Small intestine (tissue), 7 donors: ENCODE results near the gene SPATA9. TPM values are rescaled to one million over a fixed set of nuclear protein-coding genes. Genes with fewer than 3 reads are reported as not detected.
A peak's percentile ranks its signal among the peaks of the same experiment; 100 is the strongest.
"Not testable (repeated sequence)": the region's sequence is repeated elsewhere in the genome, so short reads cannot be mapped to it uniquely, and the experiment has no call there.

ENCODE experiments used
- DNase-seq, 2 donors: peaks; one replicate each; pipeline versions ENCODE4 v3.0.0 to v3.0.0-alpha.2; 2013
- FAIRE-seq: peaks from 2 replicates; lab custom pipeline; 2012; peaks lifted over from hg19 to GRCh38; lab: Jason Lieb, UNC
- H3K27ac ChIP-seq, 3 donors: one replicate each; pipeline ENCODE4 v1.5.1; 2013; ENCODE audit warnings: low read length in 2 of 3, mild to moderate bottlenecking in 2 of 3, control low read depth in 1 of 3, inconsistent platforms in 1 of 3, low read depth in 1 of 3, moderate library complexity in 1 of 3
- H3K27me3 ChIP-seq, 3 donors: one replicate each; pipeline ENCODE4 v1.6.1; 2013; ENCODE audit warnings: low read length in 3 of 3, inconsistent platforms in 1 of 3; ENCODE audit not compliant: control insufficient read depth in 3 of 3, insufficient read depth in 3 of 3
- H3K36me3 ChIP-seq, 3 donors: one replicate each; pipeline ENCODE4 v1.6.1; 2013; ENCODE audit warnings: low read length in 3 of 3, inconsistent platforms in 1 of 3, low read depth in 1 of 3, mild to moderate bottlenecking in 1 of 3, moderate library complexity in 1 of 3; ENCODE audit not compliant: control insufficient read depth in 3 of 3, insufficient read depth in 2 of 3
- H3K4me1 ChIP-seq, 3 donors: one replicate each; pipeline ENCODE4 v1.6.1; 2013; ENCODE audit warnings: low read length in 2 of 3, inconsistent platforms in 1 of 3, low read depth in 1 of 3, mild to moderate bottlenecking in 1 of 3, moderate library complexity in 1 of 3; ENCODE audit not compliant: control insufficient read depth in 3 of 3, insufficient read depth in 2 of 3
- H3K4me3 ChIP-seq, 3 donors: one replicate each; pipeline ENCODE4 v1.5.1; 2013; ENCODE audit warnings: low read length in 3 of 3, control low read depth in 1 of 3, inconsistent platforms in 1 of 3, low read depth in 1 of 3, mild to moderate bottlenecking in 1 of 3, moderate library complexity in 1 of 3
- H3K9me3 ChIP-seq, 2 donors: one replicate each; pipeline ENCODE4 v1.6.1; 2013; ENCODE audit warnings: low read depth in 1 of 2, low read length in 1 of 2; ENCODE audit not compliant: control insufficient read depth in 2 of 2, insufficient read depth in 1 of 2
- WGBS, 3 donors: extraction: QIAGEN DNeasy Blood & Tissue Kit; methylation state at CpG; one replicate each; pipeline ENCODE4 v1.1.7; 2013; 5-methylcytosine and 5-hydroxymethylcytosine counted together
- polyA plus RNA-seq, 4 donors: library from polyadenylated mRNA; stranded (reverse) in 3 of 4; unstranded in 1 of 4; fragments of 200-250 nt in 3 of 4; fragments of 120-200 nt in 1 of 4; gene quantifications; one replicate each; pipeline versions ENCODE4 v1.2.1 to v1.2.3, GENCODE V29; 2013
- donor health status: healthy with polysubstance abuse.
- donor health status: control.
- donor health status: control.
- donor health status: Bipolar disorder and iron deficiency.
- donor health status: healthy.

Gene SPATA9
- polyA plus RNA-seq, 4 donors = 0.24 to 1.0 TPM; not detected in 2

DNA sequence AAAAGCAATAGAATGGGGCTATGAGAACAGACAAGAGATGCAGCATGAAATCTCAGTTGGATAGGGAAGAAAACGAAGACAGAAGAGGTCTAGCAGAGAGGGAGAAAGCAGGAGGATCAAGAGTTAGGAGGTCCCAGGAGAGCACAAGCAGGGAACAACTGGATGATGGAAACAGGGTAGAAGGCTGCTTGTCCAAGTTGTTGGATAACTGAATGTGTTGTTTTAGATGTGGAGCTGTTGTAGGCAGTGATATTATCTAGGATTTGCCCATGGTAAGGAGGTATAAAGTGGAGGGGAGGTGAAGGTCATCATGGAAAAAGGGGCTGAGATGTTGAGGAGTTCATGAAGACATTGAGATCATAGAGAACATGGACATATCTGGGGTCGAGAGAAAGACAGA, 35.9 kb upstream of the SPATA9 start:
- FAIRE-seq = no peak
- H3K27me3 ChIP-seq = no peaks in the 10 kb centered on the region

GRCh38 chr5:95718203-95718602, 35.4 kb upstream of the SPATA9 start:
- Histone ChIP-seq H3K4me1 (peaks cover 2 to 5% (median 3%) of the 10 kb centered on the region in 3 donors), H3K9me3 (peaks cover 0 to 4% of the 10 kb centered on the region in 2 donors), H3K4me3 (no peak overlapping the region), H3K27me3 (no peaks in the 10 kb centered on the region), H3K27ac (no peak overlapping the region), H3K36me3 (no peaks in the 10 kb centered on the region)
- FAIRE-seq (no peak), DNase-seq (no peak)
- WGBS, 3 donors = 59 to 80% (median 60%) methylated on average over 2 of the region's 2 CpGs

More for the DNA sequence above, 35.9 kb upstream of the SPATA9 start:
- WGBS, 3 donors = 83 to 93% (median 83%) methylated on average over 2 of the region's 2 CpGs
- DNase-seq = no peak
- Histone ChIP-seq H3K4me1 (peaks cover 2 to 5% (median 3%) of the 10 kb centered on the region in 3 donors), H3K4me3 (no peak overlapping the region), H3K9me3 (peaks cover 0 to 4% of the 10 kb centered on the region in 2 donors), H3K27ac (no peak overlapping the region), H3K36me3 (no peaks in the 10 kb centered on the region)

DNA sequence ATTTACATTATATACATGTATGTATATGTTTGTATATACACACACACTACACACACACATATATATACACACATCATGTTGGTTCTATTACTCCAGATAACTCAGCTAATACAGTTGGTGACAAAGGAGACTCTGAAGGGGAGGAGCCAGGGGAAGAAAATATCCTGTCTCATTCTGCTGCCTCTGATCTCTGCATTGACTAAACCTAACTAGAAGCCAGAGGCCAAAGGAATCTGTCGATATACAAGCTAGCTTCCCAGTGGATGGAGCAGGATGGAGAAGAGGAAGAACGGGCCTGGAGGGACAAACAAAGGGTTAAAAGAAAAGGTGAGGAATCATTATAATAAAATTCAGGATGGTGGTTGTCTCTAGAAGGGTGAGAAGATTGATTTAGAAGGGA, 34.6 kb upstream of the SPATA9 start:
- FAIRE-seq = no peak
- Histone ChIP-seq H3K4me3 (no peak overlapping the region), H3K36me3 (no peaks in the 10 kb centered on the region), H3K9me3 (peaks cover 0 to 4% of the 10 kb centered on the region in 2 donors), H3K27me3 (no peaks in the 10 kb centered on the region), H3K4me1 (peaks cover 2 to 5% (median 3%) of the 10 kb centered on the region in 3 donors), H3K27ac (no peak overlapping the region)
- 91 to 98% (median 98%) methylated on average over 2 of the region's 2 CpGs for WGBS, 3 donors
- DNase-seq = no peak

GRCh38 chr5:95715799-95716461, 33.1 kb upstream of the SPATA9 start:
- peaks cover 2 to 16% (median 5%) of the 10 kb centered on the region in 3 donors for H3K4me1 ChIP-seq
- WGBS, 3 donors = 82 to 86% (median 82%) methylated on average over 5 of the region's 5 CpGs
- H3K27me3 ChIP-seq = no peaks in the 10 kb centered on the region
- H3K36me3 ChIP-seq = no peaks in the 10 kb centered on the region
- FAIRE-seq = no peak
- H3K4me3 ChIP-seq = no peak overlapping the region
- DNase-seq = no peak
- no peak overlapping the region for H3K27ac ChIP-seq
- peaks cover 0 to 4% of the 10 kb centered on the region in 2 donors for H3K9me3 ChIP-seq

DNA sequence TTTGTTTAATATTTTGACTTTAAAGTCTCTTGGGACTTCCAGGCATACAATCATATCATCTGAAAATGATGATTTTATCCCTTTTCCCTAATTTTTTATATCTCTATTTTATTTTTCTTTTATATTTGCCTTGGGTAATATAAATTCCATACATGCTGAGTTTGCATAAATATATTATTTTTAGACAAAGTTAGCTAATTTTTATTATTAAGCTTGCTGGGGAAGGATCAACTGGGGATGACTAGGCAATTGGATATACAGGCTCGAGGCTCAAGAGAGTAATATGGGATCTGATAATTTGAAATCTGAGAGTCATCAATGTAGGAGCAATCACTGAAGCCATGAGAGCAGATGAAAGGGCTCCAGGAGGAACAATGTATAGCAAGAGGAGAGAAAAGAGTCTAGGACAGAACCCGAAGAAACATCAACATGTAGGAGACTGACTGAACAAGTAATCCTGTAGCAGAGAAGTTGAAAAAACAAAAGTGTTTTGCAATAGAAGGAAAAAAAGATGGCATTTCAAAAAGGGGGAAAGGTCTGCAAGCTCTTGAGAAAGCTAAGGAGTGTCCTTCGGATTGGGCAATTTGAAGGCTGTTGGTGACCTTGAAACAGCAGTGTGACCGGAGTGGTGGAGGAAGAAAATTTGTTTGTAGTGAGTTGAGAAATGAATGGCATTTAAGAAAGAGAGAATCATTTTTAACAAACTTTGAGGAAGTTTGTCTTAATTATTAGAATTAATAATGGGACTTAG, 31.3 kb upstream of the SPATA9 start:
- FAIRE-seq = no peak
- WGBS, 3 donors = 81 to 91% (median 83%) methylated on average over 4 of the region's 4 CpGs
- no peak overlapping the region for H3K4me3 ChIP-seq

DNA sequence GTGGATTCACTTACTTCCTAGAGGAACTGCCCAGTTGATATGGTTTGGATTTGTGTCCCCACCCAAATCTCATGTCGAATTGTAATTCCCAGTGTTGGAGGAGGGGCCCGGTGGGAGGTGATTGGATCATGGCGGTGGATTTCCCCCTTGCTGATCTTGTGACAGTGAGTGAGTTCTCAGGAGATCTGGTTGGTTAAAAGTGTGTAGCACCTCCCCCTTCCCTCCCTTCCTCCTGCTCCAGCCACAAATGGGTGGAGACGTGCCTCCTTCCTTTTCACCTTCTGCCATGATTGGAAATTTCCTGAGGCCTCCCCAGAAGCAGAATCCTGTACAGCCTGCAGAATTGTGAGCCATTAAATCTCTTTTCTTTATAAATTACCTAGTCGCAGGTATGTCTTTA, 30.5 kb upstream of the SPATA9 start:
- H3K27ac ChIP-seq, DNase-seq, H3K4me3 ChIP-seq, FAIRE-seq, H3K27me3 ChIP-seq, H3K9me3 ChIP-seq, H3K36me3 ChIP-seq: not testable (repeated sequence)
- WGBS, 3 donors = 94 to 96% (median 95%) methylated on average over 4 to 5 of the region's 5 CpGs
- H3K4me1 ChIP-seq = peaks cover 0 to 24% (median 0%) of the 10 kb centered on the region in 3 donors

More for the DNA sequence above, 31.3 kb upstream of the SPATA9 start:
- Histone ChIP-seq H3K4me1 (peaks cover 0 to 24% (median 0%) of the 10 kb centered on the region in 3 donors), H3K9me3 (peaks cover 0 to 4% of the 10 kb centered on the region in 2 donors), H3K27me3 (no peaks in the 10 kb centered on the region), H3K27ac (no peak overlapping the region), H3K36me3 (no peaks in the 10 kb centered on the region)
- DNase-seq = peak in 1 of 2 donors; percentile 48

DNA sequence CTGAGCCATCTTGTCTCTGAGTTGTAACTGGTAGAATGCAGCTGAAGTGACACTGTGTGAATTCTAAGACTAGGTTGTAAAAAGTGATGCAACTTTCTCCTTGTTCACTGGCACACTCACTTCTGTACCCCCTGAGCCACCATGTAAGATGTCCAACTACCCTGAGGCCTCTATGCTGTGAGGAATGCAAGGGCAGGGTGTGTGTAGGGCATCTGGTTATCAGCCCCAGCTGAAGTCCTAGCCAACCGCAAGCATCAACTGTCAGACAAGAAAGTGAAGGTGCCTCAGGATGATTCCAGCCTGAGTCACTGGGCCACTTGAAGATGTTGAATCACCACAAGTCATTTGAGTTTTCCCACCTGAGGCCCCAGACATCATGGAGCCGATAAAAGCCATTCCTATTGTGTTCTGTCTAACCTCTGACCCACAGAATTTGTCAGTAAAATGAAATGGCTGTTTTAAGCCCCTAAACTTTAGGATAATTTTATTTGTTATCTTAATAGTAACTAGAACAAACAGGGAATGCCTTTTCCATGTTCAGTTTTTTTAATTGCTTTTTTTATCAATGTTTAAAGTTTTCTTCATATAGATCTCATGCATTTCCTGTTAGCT, 29.7 kb upstream of the SPATA9 start:
- Histone ChIP-seq H3K9me3 (peaks cover 0 to 4% of the 10 kb centered on the region in 2 donors), H3K27me3 (no peaks in the 10 kb centered on the region), H3K36me3 (no peaks in the 10 kb centered on the region), H3K27ac (peak overlapping the region in 1 of 3 donors; percentile 51), H3K4me3 (no peak overlapping the region), H3K4me1 (peaks cover 0 to 24% (median 0%) of the 10 kb centered on the region in 3 donors)
- FAIRE-seq (no peak), DNase-seq (peak; percentile 52 to 89)
- 31 to 54% (median 48%) methylated on average over 2 of the region's 2 CpGs for WGBS, 3 donors
